GM04503 (cell line): ENCODE results near the gene TCF7L1.

Experiments
- DNase-seq: peaks from one replicate; pipeline ENCODE4 v3.0.0-alpha.2; 2012; ENCODE audit warnings: low read depth

Gene TCF7L1

GRCh38 chr2:85356186-85356585, 223.0 kb downstream of the TCF7L1 start:
- DNase-seq, result no peak

GRCh38 chr2:85357736-85358135, 224.5 kb downstream of the TCF7L1 start:
- no peak for DNase-seq
